GM13977 (cell line): ENCODE data around the gene MBLAC1.
"Not testable (repeated sequence)": the region's sequence is repeated elsewhere in the genome, so short reads cannot be mapped to it uniquely, and the experiment has no call there.

Experiments used
- DNase-seq: peaks from one replicate; pipeline ENCODE4 v3.0.0; 2012; ENCODE audit warnings: low spot score
- in situ Hi-C: fragments of 300-500 bp; cut with MboI; formaldehyde crosslinking; loops from one replicate; pipeline ENCODE4 v1.12.0; 2022; ENCODE audit warnings: low sequenced_read_pairs, low pct_unique_long_range_greater_than_20kb, mixed read lengths, inconsistent platforms; ENCODE audit not compliant: unreplicated experiment
- TF ChIP-seq, protein P1 (sequence below): IDR thresholded peaks from 2 replicates; pipeline ENCODE4 v1.5.1; 2012; ENCODE audit warnings: mild to moderate bottlenecking, control low read depth; ENCODE audit not compliant: insufficient read depth; ENCODE audit errors: extremely low read depth, missing control alignments

Gene MBLAC1

DNA sequence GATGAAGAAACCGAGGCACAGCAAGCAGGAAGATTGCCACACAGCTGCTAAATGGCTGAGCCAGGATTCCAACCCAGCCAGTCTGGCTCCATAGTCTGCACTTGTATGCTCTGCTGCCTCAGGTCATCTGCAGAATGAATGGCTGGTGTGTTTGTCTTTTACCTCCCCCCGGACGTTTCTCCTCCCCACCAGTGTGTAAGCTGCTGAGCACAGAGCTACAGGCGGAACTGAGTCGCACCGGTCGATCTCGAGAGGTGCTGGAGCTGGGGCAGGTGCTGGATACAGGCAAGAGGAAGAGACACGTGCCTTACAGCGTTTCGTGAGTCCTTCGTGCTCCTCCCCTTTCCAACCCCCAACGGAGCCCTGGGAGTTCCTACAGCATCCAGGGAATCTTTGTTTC lies 4.7 kb upstream of the MBLAC1 start:
- DNase-seq, result no peak
- in situ Hi-C loops, result no loop called here
- TF ChIP-seq, protein P1, sequence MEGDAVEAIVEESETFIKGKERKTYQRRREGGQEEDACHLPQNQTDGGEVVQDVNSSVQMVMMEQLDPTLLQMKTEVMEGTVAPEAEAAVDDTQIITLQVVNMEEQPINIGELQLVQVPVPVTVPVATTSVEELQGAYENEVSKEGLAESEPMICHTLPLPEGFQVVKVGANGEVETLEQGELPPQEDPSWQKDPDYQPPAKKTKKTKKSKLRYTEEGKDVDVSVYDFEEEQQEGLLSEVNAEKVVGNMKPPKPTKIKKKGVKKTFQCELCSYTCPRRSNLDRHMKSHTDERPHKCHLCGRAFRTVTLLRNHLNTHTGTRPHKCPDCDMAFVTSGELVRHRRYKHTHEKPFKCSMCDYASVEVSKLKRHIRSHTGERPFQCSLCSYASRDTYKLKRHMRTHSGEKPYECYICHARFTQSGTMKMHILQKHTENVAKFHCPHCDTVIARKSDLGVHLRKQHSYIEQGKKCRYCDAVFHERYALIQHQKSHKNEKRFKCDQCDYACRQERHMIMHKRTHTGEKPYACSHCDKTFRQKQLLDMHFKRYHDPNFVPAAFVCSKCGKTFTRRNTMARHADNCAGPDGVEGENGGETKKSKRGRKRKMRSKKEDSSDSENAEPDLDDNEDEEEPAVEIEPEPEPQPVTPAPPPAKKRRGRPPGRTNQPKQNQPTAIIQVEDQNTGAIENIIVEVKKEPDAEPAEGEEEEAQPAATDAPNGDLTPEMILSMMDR, result no peak

DNA sequence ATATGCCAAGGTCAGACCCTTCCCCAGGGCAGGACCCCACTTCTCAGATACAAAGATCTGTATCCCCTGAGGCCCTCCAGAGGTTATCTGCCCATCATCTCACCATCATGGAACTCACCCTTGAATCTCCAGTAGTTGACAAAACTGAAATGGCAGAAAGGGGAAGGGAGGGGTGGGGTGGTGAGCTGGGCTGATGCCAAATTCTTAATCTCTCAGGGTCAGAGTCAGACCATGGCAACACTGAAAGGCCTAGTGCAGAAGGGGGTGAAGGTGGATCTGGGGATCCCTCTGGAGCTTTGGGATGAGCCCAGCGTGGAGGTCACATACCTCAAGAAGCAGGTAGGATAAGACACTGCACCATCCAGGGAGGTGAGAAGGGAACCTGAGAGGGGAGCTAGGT lies 4.2 kb upstream of the MBLAC1 start:
- TF ChIP-seq, protein P1, result no peak
- in situ Hi-C loops, result no loop called here

DNA sequence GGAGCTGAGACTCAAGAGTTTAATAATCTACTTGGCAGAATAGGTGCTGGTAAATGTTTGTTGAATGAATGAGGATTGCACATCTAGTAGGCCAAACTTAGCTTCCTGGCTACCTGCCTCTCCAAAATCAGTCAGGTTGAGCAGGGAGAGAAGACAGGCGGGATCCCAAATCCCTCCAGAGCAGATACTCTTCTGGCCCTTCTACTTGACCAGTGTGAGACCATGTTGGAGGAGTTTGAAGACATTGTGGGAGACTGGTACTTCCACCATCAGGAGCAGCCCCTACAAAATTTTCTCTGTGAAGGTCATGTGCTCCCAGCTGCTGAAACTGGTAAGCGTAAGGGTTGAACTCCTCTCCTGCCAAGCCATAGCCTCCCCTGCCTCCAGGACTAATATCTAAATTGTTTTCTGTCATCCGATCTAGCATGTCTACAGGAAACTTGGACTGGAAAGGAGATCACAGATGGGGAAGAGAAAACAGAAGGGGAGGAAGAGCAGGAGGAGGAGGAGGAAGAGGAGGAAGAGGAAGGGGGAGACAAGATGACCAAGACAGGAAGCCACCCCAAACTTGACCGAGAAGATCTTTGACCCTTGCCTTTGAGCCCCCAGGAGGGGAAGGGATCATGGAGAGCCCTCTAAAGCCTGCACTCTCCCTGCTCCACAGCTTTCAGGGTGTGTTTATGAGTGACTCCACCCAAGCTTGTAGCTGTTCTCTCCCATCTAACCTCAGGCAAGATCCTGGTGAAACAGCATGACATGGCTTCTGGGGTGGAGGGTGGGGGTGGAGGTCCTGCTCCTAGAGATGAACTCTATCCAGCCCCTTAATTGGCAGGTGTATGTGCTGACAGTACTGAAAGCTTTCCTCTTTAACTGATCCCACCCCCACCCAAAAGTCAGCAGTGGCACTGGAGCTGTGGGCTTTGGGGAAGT lies 2.2 kb upstream of the MBLAC1 start:
- TF ChIP-seq, protein P1, result no peak
- DNase-seq, result no peak
- in situ Hi-C loops, result no loop called here

More for the DNA sequence above, 4.2 kb upstream of the MBLAC1 start:
- DNase-seq, result no peak

DNA sequence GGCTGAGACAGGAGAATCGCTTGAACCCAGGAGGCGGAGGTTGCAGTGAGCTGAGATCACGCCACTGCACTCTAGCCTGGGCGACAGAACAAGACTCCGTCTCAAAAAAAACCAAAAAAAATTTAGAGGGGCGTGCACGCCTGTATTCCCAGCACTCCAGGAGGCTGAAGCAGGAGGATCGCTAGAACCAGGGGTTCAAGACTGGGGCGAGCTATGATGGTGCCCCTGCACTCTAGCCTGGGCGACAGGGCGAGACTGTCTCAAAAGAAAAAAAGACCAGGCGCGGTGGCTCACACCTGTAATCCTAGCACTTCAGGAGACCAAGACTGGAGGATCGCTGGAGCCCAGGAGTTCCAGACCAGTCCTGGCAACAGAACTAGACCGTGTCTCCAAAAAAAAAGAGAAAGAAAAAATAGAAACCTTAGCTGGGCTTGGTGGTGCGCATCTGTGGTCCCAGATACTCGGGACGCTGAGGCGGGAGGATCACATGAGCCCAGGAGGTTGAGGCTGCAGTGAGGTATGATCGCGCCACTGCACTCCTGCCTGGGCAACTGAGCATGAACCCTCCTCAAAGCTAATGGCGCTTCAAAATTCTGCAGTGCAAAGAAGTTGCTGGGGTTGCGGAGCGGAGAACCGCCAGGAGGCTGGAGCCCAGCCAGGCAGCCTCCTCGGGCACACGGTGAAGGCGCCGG lies 382 bp upstream of the MBLAC1 start:
- no peak for DNase-seq
- in situ Hi-C loops, result no loop called here
- TF ChIP-seq, protein P1, result no peak

DNA sequence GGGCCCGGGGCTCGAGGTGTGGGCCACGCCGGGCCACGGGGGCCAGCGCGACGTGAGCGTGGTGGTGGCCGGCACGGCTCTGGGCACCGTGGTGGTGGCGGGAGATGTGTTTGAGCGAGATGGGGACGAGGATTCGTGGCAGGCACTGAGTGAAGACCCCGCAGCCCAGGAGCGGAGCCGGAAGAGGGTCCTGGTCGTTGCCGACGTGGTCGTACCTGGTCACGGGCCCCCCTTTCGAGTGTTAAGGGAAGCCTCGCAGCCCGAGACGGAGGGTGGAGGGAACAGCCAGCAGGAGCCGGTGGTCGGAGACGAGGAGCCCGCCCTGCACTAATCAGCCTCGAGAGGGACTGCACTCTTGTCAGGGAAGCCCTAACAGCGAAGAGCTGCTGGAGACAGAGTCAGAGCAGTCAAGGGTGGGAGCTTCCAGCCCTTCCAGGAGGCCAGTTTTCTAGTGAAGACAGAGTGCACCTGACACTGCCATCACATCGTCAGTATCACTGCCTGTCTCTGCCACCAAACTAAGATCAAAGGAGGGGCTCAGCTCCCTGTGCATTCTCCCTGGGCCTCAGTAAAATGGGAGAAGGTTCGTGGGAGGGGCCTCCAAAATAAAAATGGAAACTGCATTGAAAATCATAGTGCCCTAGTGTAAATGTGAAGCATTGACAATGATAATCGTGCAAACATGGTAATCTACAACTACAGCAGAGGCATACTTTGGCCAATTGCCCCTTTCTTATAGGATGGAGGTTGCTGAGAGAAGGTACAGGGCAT lies 1.3 kb downstream of the MBLAC1 start:
- DNase-seq, result peak; percentile 47
- TF ChIP-seq, protein P1, result no peak
- in situ Hi-C loops, result no loop called here

DNA sequence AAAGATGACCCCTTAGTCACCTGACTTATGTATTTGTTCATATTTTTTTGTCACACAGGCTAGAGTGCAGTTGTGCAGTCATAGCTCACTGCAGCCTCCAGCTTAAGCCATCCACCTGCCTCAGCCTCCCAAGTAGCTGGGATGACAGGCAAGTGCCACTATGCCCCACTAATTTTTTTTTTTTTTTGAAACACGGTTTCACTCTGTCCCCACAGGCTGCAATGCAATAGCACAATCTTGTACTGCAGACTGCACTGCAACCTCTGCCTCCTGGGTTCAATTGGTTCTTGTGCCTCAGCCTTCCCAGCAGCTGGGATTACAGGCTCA lies 1.8 kb downstream of the MBLAC1 start:
- no peak for DNase-seq
- in situ Hi-C loops, result no loop called here
- TF ChIP-seq, protein P1, result no peak

DNA sequence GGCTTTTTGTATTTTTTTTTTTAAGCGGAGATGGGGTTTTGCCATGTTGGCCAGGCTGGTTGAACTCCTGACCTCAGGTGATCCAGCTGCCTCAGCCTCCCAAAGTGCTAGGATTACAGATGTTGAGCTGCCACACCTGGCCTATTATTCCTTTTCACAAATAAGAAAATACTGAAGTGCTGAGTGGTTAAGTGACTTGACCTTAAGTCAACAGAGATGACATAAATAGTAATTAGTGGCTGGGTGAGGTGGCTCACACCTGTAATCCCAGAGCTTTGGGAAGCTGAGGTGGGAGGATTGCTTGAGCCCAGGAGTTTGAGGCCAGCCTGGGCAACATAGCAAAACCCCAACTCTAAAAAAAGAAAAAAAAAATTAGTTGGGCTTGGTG lies 3.4 kb downstream of the MBLAC1 start:
- DNase-seq, result not testable (repeated sequence)
- in situ Hi-C loops, result loop anchor here (10.0 kb wide), 1 partner anchor 215 kb away; no protein-coding TSS in a partner anchor
